DND-41 (cell line): Measurements from ENCODE around the gene ADPRHL1.

Source experiments
- CTCF ChIP-seq: IDR thresholded peaks from 2 replicates; pipeline ENCODE4 v1.5.1; 2012; ENCODE audit warnings: borderline replicate concordance, low read length, moderate library complexity, mild to moderate bottlenecking; ENCODE audit not compliant: poor library complexity, severe bottlenecking; ENCODE audit errors: extremely low read depth
- EZH2 ChIP-seq: IDR thresholded peaks from 3 replicates; pipeline ENCODE4 v1.6.1; 2012; ENCODE audit warnings: borderline replicate concordance, low read depth, mild to moderate bottlenecking, moderate library complexity, low read length, inconsistent platforms; ENCODE audit not compliant: severe bottlenecking

DNA sequence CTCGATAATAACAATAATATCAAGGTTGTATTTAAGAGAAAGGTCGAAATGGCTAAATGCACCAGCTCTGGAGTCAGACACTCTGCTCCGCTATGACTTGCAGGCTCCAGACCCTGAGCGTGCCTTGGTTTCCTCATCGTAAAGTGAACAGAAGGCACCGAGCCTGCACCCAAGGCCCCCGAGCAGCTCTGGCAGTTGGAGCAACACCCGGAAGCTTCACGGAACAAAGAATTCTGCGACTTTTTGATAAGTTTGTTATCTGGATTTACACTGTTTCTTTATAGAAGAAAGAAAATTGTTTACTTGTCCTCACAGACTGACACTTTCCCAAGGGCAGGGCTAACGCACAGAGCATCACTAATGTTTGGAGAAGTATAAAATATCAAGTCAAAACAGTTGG, 93.7 kb downstream of the ADPRHL1 start:
- TF ChIP-seq EZH2 (no peak), CTCF (no peak)
